ENCODE measurements around the gene TMIE.

GRCh38 chr3:46678280-46678679 lies 22.9 kb upstream of the TMIE start:
- TF ChIP-seq POLR2A (IDR thresholded peaks at IDR 0.05), result no peak
- no peak for TF ChIP-seq CTCF (IDR thresholded peaks at IDR 0.05)
